Body of pancreas (tissue), 4 donors: ENCODE measurements around the gene SPDYE9. TPM values are rescaled to one million over a fixed set of nuclear protein-coding genes. Genes with fewer than 3 reads are reported as not detected.
"Not testable (repeated sequence)": the region's sequence is repeated elsewhere in the genome, so short reads cannot be mapped to it uniquely, and the experiment has no call there.

Experiments
- ATAC-seq: fragments of 150-250 bp; one replicate; pipeline ENCODE4 v1.9.1; 2016
- DNase-seq, 4 donors: peaks; one replicate each; pipeline ENCODE4 v3.0.0-alpha.2; 2019
- H3K27ac ChIP-seq, 4 donors: fragments of 200-600 bp; sonication (generic); 1 replicate in 3 of 4; 2 replicates in 1 of 4; pipeline versions ENCODE4 v1.5.1 to v1.6.1; 2016 to 2019; ENCODE audit warnings: mild to moderate bottlenecking in 1 of 4, mixed read lengths in 1 of 4, moderate library complexity in 1 of 4
- H3K27me3 ChIP-seq, 2 donors: fragments of 200-600 bp; sonication (generic); one replicate each; pipeline ENCODE4 v1.6.0; 2016; ENCODE audit warnings: mild to moderate bottlenecking in 1 of 2
- H3K36me3 ChIP-seq, 2 donors: fragments of 200-600 bp; sonication (generic); replicated peaks in 1 of 2; 2 replicates each; pipeline ENCODE4 v1.5.1; 2016; ENCODE audit warnings: low read depth in 2 of 2; ENCODE audit not compliant: insufficient read depth in 1 of 2
- H3K4me1 ChIP-seq: fragments of 200-600 bp; sonication (generic); one replicate; pipeline ENCODE4 v1.6.0; 2016
- H3K4me3 ChIP-seq, 2 donors: fragments of 200-600 bp; sonication (generic); 1 replicate in 1 of 2; 2 replicates in 1 of 2; pipeline ENCODE4 v1.5.1; 2016 to 2019
- H3K9me3 ChIP-seq, 3 donors: fragments of 200-600 bp; sonication (generic); 1 replicate in 2 of 3; 2 replicates in 1 of 3; pipeline ENCODE4 v1.5.1; 2016
- WGBS, 2 donors: methylation state at CpG; one replicate each; pipeline ENCODE4 v1.1.5; 2017; 5-methylcytosine and 5-hydroxymethylcytosine counted together
- intact Hi-C: fragments of 100-400 bp; cut with DNase I; formaldehyde crosslinking; loops from one replicate; pipeline ENCODE4 v1.15.1; 2023
- small RNA-seq: library from RNA; depleted of rRNA; stranded (forward); fragments of <200 nt; gene quantifications from one replicate; pipeline ENCODE3, GENCODE V24; 2016
- total RNA-seq, 2 donors: library from RNA; depleted of rRNA; stranded (reverse); fragments of >200 nt; gene quantifications; one replicate each; pipeline ENCODE4 v1.1.0, GENCODE V29; 2016

Gene SPDYE9
- total RNA-seq, result not detected

- H3K4me1 ChIP-seq, H3K27me3 ChIP-seq, H3K4me3 ChIP-seq, DNase-seq, intact Hi-C loops, H3K36me3 ChIP-seq, H3K27ac ChIP-seq, H3K9me3 ChIP-seq, ATAC-seq: not testable (repeated sequence)
- no CpG with 5 or more reads among the region's 8 CpGs for WGBS, 2 donors
Observed at GRCh38 chr7:73085938-73086337, at the start of gene SPDYE9. SPDYE9 (minus strand) TSS chr7:73086038; CDS start chr7:73084238, 1,800 bp downstream.

GRCh38 chr7:73134866-73135265 lies 49.0 kb upstream of the SPDYE9 start:
- H3K4me3 ChIP-seq, H3K27ac ChIP-seq, H3K27me3 ChIP-seq, H3K9me3 ChIP-seq, H3K4me1 ChIP-seq, H3K36me3 ChIP-seq, ATAC-seq, intact Hi-C loops, DNase-seq: not testable (repeated sequence)
- no CpG with 5 or more reads among the region's 2 CpGs for WGBS, 2 donors

DNA sequence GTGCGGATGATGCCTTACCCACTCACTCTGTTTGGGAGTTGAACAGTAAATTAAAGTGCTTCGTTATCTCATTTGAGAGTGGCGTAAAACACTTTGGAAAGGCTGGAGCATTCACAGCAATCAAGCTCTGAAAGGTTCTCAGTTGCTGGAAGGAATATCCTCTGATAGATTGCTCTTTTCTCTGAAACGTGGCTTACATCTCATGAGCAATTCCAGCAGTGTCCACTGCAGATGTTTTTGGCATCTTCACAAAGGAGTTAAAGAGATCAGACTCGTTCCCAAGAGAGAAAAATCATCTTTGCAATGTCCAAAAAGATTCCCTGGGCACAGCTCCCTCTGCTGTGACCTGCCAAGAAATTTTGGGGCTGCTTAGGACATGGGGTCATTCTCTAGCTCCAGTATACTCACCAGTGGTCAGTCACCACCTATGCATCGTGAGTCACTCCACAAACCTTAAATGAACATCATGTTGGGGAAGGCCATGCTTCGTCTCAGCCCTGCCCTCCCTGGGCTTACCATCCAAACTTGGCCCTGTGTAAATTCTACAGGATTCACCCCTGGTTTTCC lies 46.9 kb upstream of the SPDYE9 start:
- peak; percentile 42 for ATAC-seq
- H3K36me3 ChIP-seq, H3K4me3 ChIP-seq, H3K4me1 ChIP-seq, DNase-seq, H3K27ac ChIP-seq, H3K9me3 ChIP-seq, intact Hi-C loops, H3K27me3 ChIP-seq: not testable (repeated sequence)
- no CpG with 5 or more reads among the region's 7 CpGs for WGBS, 2 donors

DNA sequence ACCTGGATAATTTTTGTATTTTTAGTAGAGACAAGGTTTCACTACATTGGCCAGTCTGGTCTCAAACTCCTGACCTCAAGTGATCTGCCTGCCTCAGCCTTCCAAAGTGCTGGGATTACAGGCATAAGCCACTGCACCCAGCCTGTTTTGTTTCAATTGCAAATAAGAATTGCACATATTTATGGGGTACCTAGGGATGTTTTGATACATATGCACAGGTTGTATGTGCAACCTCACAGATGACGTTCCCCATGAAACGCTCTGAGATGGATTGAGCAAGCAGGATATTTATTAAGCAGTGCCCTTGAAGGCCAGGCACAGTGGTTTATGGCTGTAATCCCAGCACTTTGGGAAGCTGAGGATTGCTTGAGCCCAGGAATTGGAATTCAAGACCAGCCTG lies 44.8 kb upstream of the SPDYE9 start:
- H3K36me3 ChIP-seq, H3K4me1 ChIP-seq, H3K4me3 ChIP-seq, H3K27me3 ChIP-seq, intact Hi-C loops, H3K27ac ChIP-seq, ATAC-seq, H3K9me3 ChIP-seq, DNase-seq: not testable (repeated sequence)
- no CpG with 5 or more reads among the region's 2 CpGs for WGBS, 2 donors

DNA sequence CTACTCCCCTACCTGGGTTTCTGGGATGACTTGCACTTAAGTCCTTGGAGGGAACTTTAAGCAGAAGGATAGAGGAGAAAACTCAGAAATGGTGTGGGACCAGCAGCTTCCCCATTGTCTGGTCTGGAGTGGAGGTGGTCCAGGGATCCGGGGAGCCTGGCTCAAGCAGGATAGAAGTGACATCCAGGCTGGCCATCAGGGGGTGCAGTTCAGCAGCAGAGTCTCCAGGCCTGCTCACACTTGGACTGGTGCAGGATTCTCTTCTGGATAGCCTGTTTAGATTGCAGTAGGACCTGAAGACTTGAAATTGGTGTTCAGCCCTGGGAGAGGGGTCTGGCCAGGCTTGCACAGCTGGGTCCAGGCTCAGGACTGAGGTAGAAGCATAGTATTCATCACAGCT lies 38.3 kb upstream of the SPDYE9 start:
- H3K36me3 ChIP-seq, H3K4me1 ChIP-seq, H3K9me3 ChIP-seq, intact Hi-C loops, H3K27ac ChIP-seq, DNase-seq, H3K4me3 ChIP-seq, H3K27me3 ChIP-seq: not testable (repeated sequence)
- ATAC-seq, result peak; percentile 35
- WGBS, 2 donors, result no CpG with 5 or more reads among the region's 1 CpG

DNA sequence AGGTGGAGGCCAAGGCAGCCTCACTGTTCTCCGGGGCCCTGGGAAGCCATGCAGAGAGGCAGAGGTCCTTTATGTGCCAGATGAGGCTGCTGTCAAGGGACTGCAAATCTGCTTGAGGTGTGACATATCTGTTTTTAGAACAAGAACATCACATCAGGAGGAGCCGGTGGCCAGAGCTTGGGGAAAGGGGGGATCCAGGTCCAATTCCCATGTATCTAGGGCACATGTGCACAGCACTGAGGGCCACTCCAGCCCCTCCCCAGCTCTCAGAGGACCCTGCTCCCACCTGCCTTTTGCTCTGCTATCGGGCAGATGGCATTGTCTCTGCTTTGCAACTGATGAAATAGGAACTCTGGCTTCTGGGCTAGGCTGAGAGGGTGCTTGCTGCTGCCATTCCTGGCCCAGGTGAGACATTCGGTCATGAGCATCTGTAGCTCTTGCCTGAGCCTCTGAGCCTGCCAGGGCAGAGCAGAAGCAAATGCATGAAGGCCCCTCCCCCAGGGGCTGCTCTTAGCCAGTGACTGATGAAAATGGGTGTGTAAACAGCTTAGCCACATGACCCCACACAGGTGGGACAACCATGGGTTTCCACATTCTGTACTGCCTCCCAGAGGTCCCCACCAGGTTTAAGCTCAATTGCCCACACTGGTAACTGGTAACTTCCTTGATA lies 37.1 kb upstream of the SPDYE9 start:
- H3K4me1 ChIP-seq, intact Hi-C loops, H3K36me3 ChIP-seq, DNase-seq, H3K9me3 ChIP-seq, H3K27ac ChIP-seq, H3K4me3 ChIP-seq, H3K27me3 ChIP-seq, ATAC-seq: not testable (repeated sequence)
- WGBS, 2 donors, result 92% methylated on average over 2 of the region's 4 CpGs; no CpG with 5 or more reads in 1 of the 2 donors

DNA sequence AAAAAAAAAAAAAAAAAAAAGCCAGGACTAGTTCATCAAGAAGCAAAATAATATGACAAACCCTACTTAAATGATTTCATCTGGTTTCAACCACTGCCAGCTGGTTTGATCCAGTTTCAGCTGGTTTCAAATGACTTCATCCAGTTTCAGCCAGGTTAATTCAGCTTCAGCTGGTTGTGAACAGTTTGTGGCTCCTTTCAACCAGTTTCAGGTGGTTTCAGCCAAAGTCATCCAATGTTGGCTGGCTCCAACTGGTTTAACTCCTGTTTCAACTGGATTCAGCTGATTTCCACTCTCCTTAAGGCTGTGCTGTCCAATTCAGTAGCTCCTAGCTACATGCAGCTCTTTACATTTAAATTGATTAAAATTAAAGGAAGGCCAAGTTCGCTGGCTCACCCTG lies 32.3 kb upstream of the SPDYE9 start:
- WGBS, 2 donors, result no CpG with 5 or more reads among the region's 1 CpG
- H3K9me3 ChIP-seq, DNase-seq, H3K36me3 ChIP-seq, H3K27me3 ChIP-seq, H3K4me1 ChIP-seq, intact Hi-C loops, ATAC-seq, H3K4me3 ChIP-seq, H3K27ac ChIP-seq: not testable (repeated sequence)

- DNase-seq, ATAC-seq, H3K4me1 ChIP-seq, H3K9me3 ChIP-seq, H3K4me3 ChIP-seq, H3K27me3 ChIP-seq, intact Hi-C loops, H3K27ac ChIP-seq, H3K36me3 ChIP-seq: not testable (repeated sequence)
- WGBS, 2 donors, result no CpG with 5 or more reads among the region's 8 CpGs
Observed at GRCh38 chr7:73057811-73058210, 28.0 kb downstream of the SPDYE9 start, which contains the start of gene SPDYE11. SPDYE11 (minus strand) TSS chr7:73057911; CDS start chr7:73056111, 1,800 bp downstream.

DNA sequence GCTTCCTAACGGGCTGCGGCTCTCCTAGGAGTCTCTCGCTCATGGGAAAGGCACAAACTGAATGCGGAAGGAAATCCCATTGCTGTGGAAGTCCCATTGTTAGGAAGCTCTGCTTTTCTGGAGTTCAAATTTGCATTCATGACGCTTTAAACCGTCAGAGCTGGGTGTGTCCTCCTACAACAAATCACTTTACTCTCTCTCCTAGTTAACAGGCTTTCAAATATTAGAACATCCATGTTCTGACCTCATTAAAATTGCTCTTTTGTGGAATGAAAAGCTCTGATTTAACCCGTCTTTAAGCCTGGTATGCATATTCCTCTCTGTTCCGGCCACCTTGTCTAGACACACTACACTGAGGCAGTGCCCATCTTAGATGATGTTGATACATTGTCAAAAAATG lies 56.2 kb downstream of the SPDYE9 start, which contains the start of gene SPDYE8:
Gene SPDYE8, minus strand, starts transcription at position 101 of the 400 bp plus-strand sequence. CDS start 1,800 bp downstream, outside the sequence.
- intact Hi-C loops, H3K4me3 ChIP-seq, ATAC-seq, H3K27me3 ChIP-seq, H3K36me3 ChIP-seq, H3K27ac ChIP-seq, DNase-seq, H3K4me1 ChIP-seq, H3K9me3 ChIP-seq: not testable (repeated sequence)
- WGBS, 2 donors, result no CpG with 5 or more reads among the region's 8 CpGs

Small RNA genes lying within 50 kb of the gene (small RNA-seq; reads per million reads assigned to genes)
- not detected for gene RF00019

Other genes with a start within 250 kb of the SPDYE9 start
- gene POM121, start 160.9 kb downstream of the SPDYE9 start, total RNA-seq, result 10 to 100 TPM; 14.0 to 22.1 TPM
- gene TRIM74, start 116.6 kb downstream of the SPDYE9 start, total RNA-seq, result 1 to 10 TPM in 1 of 2 donors, not detected in 1; 3.3 TPM
- gene SPDYE8, start 56.3 kb downstream of the SPDYE9 start, total RNA-seq, result not detected
- gene SPDYE11, start 28.1 kb downstream of the SPDYE9 start, total RNA-seq, result not detected
- gene NSUN5, start 222.8 kb upstream of the SPDYE9 start, total RNA-seq, result 10 to 100 TPM; 18.8 to 27.2 TPM
- 10 to 100 TPM; 16.2 to 22.3 TPM for gene TRIM50, start 242.0 kb upstream of the SPDYE9 start, total RNA-seq
- gene FKBP6, start 242.1 kb upstream of the SPDYE9 start, total RNA-seq, result not detected